Measurements from ENCODE around the gene HDGFL1.

- no peak for TF ChIP-seq CTCF (conservative IDR thresholded peaks at IDR 0.05; ENCODE audit: low read depth in 2 of 2)
- TF ChIP-seq EZH2phosphoT487 (IDR thresholded peaks at IDR 0.05; ENCODE audit: unreplicated experiment), result no peak
- no peak for TF ChIP-seq NANOG (IDR thresholded peaks at IDR 0.05; ENCODE audit: borderline replicate concordance)
- no peak for TF ChIP-seq EZH2 (IDR thresholded peaks at IDR 0.05; ENCODE audit: low read depth, unreplicated experiment)
- no peak for TF ChIP-seq POLR2AphosphoS5 (IDR thresholded peaks at IDR 0.05; ENCODE audit: low read depth)
- TF ChIP-seq REST (IDR thresholded peaks at IDR 0.05; ENCODE audit: unreplicated experiment), result no peak
Measured at GRCh38 chr6:22556266-22556665, 13.1 kb upstream of the HDGFL1 start.
